Measurements from ENCODE around the gene ACSBG1.

The ACSBG1 gene

DNA sequence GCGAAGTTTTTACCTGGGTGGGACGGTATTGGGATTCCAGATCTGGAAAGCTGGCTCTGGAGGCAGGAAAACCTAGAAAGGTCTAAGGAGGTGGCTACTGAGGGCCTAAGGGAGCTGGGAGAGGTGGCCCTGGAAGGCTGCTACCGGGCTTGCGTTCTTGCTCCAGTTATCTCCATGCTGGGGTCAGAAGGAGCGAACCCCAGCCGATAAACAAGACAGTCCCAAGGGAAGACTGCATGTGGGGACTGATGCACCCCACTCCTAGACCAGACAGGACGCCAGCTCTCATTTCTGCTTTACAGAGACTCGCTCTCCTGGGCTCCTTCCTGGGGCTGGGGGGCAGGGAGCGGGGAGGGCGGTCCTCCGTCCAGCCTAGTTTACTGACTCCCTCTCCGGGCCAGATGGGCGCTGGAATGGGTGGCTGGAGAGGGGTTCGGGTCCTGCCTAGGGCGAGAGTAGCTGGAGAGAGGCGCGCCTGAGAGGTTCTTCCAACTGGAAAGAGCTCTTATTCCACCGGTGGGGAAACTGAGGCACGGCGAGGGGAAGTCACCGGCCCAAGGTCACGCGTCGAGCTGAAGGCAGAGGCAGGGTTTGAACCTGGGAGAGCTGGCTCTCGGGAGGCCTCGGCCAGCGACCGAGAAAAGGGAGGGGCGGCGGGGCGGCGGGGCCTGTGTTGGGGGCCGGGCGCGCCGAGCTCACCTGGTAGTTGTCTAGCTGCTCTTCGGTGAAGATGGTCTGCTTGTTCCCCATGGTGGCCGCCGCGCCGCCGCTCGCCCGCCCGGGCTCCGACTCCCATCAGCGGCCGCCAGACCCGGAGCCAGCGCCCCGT lies 103.7 kb downstream of the ACSBG1 start:
- no peak for DNase-seq (ENCODE audit: low read depth)

DNA sequence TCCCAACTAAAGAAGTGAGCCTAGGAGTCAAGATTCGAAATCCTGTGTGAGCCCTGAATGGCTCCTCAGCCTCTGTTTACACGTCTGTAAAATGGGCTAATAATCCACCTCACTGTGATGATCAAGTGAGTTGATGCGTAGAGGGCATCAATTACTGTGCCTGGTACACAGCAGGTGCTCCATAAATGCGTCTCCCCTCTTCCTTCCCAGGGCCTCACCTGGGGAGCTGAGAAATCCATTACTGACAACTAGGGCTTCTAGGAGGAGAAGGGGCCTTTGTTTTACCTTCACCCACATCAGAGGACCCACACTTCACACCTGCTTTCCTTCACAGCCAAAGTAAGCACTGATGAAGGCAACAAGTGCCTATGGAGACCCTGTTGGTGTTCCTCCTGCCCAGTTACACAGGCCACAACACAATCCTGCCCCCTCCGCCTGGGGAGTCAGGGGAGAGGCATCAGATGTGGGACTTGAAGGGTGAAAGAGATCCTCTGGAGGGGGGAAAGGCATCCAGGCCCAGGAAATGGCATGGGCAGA lies 104.5 kb downstream of the ACSBG1 start:
- DNase-seq (ENCODE audit: low read depth) = no peak

DNA sequence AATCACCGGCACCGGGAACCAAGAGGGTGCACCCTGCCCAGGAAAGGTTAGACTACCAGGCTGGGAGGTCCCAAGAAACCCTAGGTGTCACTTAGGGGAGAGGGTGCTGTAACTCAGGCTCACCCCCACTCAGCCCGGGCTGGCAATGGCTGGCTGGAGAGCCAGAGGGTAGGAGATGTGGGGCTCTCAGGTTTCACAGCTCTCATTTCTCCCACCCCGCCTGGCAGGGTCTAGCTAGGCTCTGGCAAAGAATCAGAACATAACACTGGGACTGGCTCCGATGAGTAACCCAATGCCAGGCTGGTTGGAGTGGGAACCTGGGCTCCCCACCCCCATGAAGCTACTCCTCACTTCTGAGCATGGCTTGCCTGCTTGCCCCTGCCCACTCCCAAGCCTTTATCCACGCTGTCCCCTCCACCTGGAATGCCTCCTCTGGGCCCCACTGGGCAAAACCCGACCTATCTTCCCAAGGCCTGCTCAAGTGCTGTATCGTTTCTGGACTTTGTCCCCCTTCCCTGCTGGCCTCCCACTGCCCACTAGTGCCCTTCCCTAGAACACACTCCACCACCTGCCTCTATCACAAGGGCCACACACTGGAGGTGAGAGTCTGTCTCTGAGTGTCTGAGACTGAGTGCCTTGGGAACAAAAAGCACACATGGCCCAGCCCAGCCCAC lies 105.2 kb downstream of the ACSBG1 start:
- DNase-seq (ENCODE audit: low read depth) = no peak

DNA sequence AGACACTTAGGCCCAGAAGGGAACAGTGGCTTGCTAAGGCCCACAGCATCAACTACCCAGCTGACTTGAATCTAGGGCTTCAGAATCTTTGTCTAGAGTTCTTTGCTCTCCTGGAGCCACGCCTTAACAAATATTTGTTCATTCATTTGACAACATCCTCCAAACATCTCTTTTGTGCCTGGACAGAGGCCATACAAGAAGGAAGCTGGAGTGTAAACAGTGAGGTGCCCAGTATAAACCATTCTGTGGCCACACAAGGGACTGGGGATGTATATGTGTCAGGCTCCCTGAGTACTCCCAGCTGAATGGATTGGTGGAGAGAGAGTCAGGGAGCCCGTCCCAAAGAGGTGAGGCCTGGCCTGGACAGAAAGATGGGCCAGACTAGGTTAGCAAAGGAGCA lies 106.5 kb downstream of the ACSBG1 start:
- DNase-seq (ENCODE audit: low read depth) = no peak

DNA sequence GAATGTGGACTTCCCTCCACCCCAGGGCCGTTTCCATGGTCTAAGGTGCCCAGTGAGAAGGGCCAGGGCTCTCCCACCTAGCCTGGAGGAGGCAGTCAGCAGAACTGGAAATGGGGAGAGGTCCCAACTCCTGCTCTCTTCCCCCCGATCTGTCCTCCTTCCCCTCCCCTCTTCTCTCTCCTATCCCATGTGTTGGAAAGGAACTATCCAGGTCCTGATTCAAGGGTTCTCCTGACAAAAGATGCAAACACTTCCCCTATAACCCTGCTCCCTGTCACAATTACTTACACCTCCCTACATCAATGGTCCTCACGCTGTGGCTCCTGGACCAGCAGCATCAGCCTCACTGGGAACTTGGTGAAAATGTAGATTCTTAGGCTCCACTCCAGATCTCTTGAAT lies 109.1 kb downstream of the ACSBG1 start:
- no peak for DNase-seq (ENCODE audit: low read depth)

DNA sequence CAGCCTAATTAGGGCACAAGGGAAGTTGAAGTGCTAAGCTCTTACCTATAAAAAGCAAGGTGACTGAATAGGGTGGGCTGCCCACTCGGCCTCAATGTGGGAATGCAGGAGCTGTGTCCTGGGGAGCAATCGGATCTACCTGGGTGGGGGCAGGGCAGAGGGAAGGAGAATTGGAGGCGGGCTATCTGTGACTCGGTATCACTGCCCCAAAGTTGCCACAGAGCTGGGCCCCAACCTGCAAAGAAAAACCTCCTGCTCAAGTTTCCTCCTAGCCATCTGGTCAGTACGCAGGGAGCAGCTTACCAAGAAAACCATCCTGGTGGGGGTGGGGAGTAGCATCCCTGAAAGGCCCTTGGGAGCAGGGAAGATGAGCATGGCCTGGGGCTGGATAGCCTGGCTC lies 113.8 kb downstream of the ACSBG1 start:
- no peak for DNase-seq (ENCODE audit: low read depth)
